ENCODE results near the gene PLA2G6.

Gene PLA2G6

GRCh38 chr22:38109371-38110001, 72.1 kb downstream of the PLA2G6 start:
- DNase-seq: no peak

GRCh38 chr22:38108561-38109319, 72.9 kb downstream of the PLA2G6 start:
- DNase-seq: no peak

GRCh38 chr22:38107692-38108515, 73.7 kb downstream of the PLA2G6 start:
- no peak for DNase-seq

GRCh38 chr22:38106814-38107578, 74.6 kb downstream of the PLA2G6 start:
- no peak for DNase-seq

GRCh38 chr22:38104084-38104483, 77.5 kb downstream of the PLA2G6 start:
- DNase-seq: no peak

- no peak for DNase-seq
Observed at GRCh38 chr22:38103641-38104040, 78.0 kb downstream of the PLA2G6 start.

GRCh38 chr22:38098410-38099249, 83.0 kb downstream of the PLA2G6 start:
- no peak for DNase-seq

- DNase-seq: no peak
Observed at GRCh38 chr22:38097557-38098409, 83.8 kb downstream of the PLA2G6 start.

GRCh38 chr22:38097058-38097457, 84.6 kb downstream of the PLA2G6 start:
- DNase-seq: no peak

GRCh38 chr22:38089474-38089851, 92.2 kb downstream of the PLA2G6 start:
- no peak for DNase-seq

GRCh38 chr22:38088629-38089473, 92.8 kb downstream of the PLA2G6 start:
- DNase-seq: no peak

GRCh38 chr22:38087855-38088254, 93.8 kb downstream of the PLA2G6 start:
- DNase-seq: no peak

GRCh38 chr22:38086942-38087341, 94.7 kb downstream of the PLA2G6 start:
- DNase-seq: no peak

- no peak for DNase-seq
Observed at GRCh38 chr22:38086001-38086845, 95.4 kb downstream of the PLA2G6 start.

GRCh38 chr22:38085501-38085900, 96.1 kb downstream of the PLA2G6 start:
- DNase-seq: no peak

GRCh38 chr22:38085056-38085455, 96.6 kb downstream of the PLA2G6 start:
- DNase-seq: no peak

- no peak for DNase-seq
Observed at GRCh38 chr22:38083931-38084631, 97.5 kb downstream of the PLA2G6 start, which contains the start of gene SLC16A8. TSS of gene SLC16A8 (minus strand) at chr22:38084184. CDS start at chr22:38082873, 1,311 bp downstream.

- no peak for DNase-seq
Observed at GRCh38 chr22:38082986-38083710, 98.5 kb downstream of the PLA2G6 start.
